Thoracic aorta (tissue), 2 donors: Measurements from ENCODE around the gene FRYL. TPM values are rescaled to one million over a fixed set of nuclear protein-coding genes. Genes with fewer than 3 reads are reported as not detected.

ENCODE experiments used
- ATAC-seq: fragments of 150-250 bp; one replicate; pipeline ENCODE4 v1.8.0; 2017; ENCODE audit warnings: low read depth; ENCODE audit not compliant: insufficient number of reproducible peaks, low FRiP score
- DNase-seq: peaks from one replicate; pipeline ENCODE4 v3.0.0-alpha.2; 2020; ENCODE audit warnings: low spot score
- H3K27ac ChIP-seq, 2 donors: fragments of 200-600 bp; sonication (generic); 1 replicate in 1 of 2; 2 replicates in 1 of 2; pipeline ENCODE4 v1.5.1; 2016; ENCODE audit warnings: mild to moderate bottlenecking in 2 of 2, moderate library complexity in 2 of 2
- H3K27me3 ChIP-seq: fragments of 200-600 bp; sonication (generic); replicated peaks from 2 replicates; pipeline ENCODE4 v1.6.0; 2016; ENCODE audit warnings: mild to moderate bottlenecking; ENCODE audit not compliant: insufficient read depth
- H3K36me3 ChIP-seq: fragments of 200-600 bp; sonication (generic); one replicate; pipeline ENCODE4 v1.5.1; 2016
- H3K4me1 ChIP-seq, 2 donors: fragments of 200-600 bp; sonication (generic); 1 replicate in 1 of 2; 2 replicates in 1 of 2; pipeline versions ENCODE4 v1.5.1 to v1.6.0; 2016; ENCODE audit warnings: low read depth in 2 of 2, mild to moderate bottlenecking in 1 of 2; ENCODE audit not compliant: control insufficient read depth in 1 of 2
- H3K4me3 ChIP-seq: fragments of 200-600 bp; sonication (generic); 2 replicates; pipeline ENCODE4 v1.5.1; 2016; ENCODE audit warnings: mild to moderate bottlenecking
- H3K9me3 ChIP-seq: fragments of 200-600 bp; sonication (generic); 2 replicates; pipeline ENCODE4 v1.5.1; 2016
- CTCF ChIP-seq: fragments of 200-600 bp; sonication (generic); IDR thresholded peaks from one replicate; pipeline ENCODE4 v1.5.1; 2019; ENCODE audit warnings: antibody characterized with exemption
- total RNA-seq, 2 donors: library from RNA; depleted of rRNA; stranded (reverse); fragments of >200 nt; gene quantifications; one replicate each; pipeline versions ENCODE4 v1.1.0 to v1.2.3, GENCODE V29; 2016

The FRYL gene
- total RNA-seq, 2 donors from 2014 or later: 108 to 155 TPM

- no peak for TF ChIP-seq CTCF
- no peak overlapping the region for H3K4me3 ChIP-seq
- H3K27me3 ChIP-seq: no peaks in the 10 kb centered on the region
- ATAC-seq (no peak), DNase-seq (no peak)
- no peaks in the 10 kb centered on the region for H3K36me3 ChIP-seq
- no peak overlapping the region for H3K27ac ChIP-seq
- no peaks in the 10 kb centered on the region for H3K9me3 ChIP-seq
- H3K4me1 ChIP-seq: peaks cover 2 to 10% of the 10 kb centered on the region in 2 donors
These were observed 5.2 kb upstream of the FRYL start for GRCh38 chr4:48785302-48785701.

GRCh38 chr4:48781968-48782367, 1.9 kb upstream of the FRYL start:
- Histone ChIP-seq H3K4me3 (no peak overlapping the region), H3K36me3 (no peaks in the 10 kb centered on the region), H3K27ac (peak overlapping the region in 1 of 2 donors; percentile 66), H3K9me3 (no peaks in the 10 kb centered on the region), H3K4me1 (peaks cover 11 to 22% of the 10 kb centered on the region in 2 donors), H3K27me3 (no peaks in the 10 kb centered on the region)
- no peak for DNase-seq
- no peak for TF ChIP-seq CTCF
- ATAC-seq: no peak

- Histone ChIP-seq H3K36me3 (no peaks in the 10 kb centered on the region), H3K27me3 (no peaks in the 10 kb centered on the region), H3K4me1 (peaks cover 18 to 33% of the 10 kb centered on the region in 2 donors), H3K9me3 (no peaks in the 10 kb centered on the region), H3K27ac (peak overlapping the region; percentile 66 to 80), H3K4me3 (peak overlapping the region; percentile 84)
- TF ChIP-seq CTCF: no peak
- no peak for DNase-seq
- no peak for ATAC-seq
These were observed 761 bp upstream of the FRYL start for GRCh38 chr4:48780865-48781214.

- Histone ChIP-seq H3K36me3 (no peaks in the 10 kb centered on the region), H3K9me3 (no peaks in the 10 kb centered on the region), H3K4me3 (peak overlapping the region; percentile 84), H3K27me3 (no peaks in the 10 kb centered on the region), H3K27ac (peak overlapping the region; percentile 94 to 95), H3K4me1 (peaks cover 23 to 48% of the 10 kb centered on the region in 2 donors)
- DNase-seq (no peak), ATAC-seq (peak; percentile 17)
- no peak for TF ChIP-seq CTCF
These were observed 733 bp downstream of the FRYL start for GRCh38 chr4:48779095-48779997.

- H3K9me3 ChIP-seq: no peaks in the 10 kb centered on the region
- no peak for TF ChIP-seq CTCF
- no peaks in the 10 kb centered on the region for H3K27me3 ChIP-seq
- no peaks in the 10 kb centered on the region for H3K36me3 ChIP-seq
- no peak for ATAC-seq
- peak overlapping the region; percentile 94 to 95 for H3K27ac ChIP-seq
- no peak for DNase-seq
- H3K4me1 ChIP-seq: peaks cover 30 to 55% of the 10 kb centered on the region in 2 donors
- H3K4me3 ChIP-seq: peak overlapping the region; percentile 84
These were observed 1.5 kb downstream of the FRYL start for GRCh38 chr4:48778431-48779094.
